RPMI7951 (cell line): ENCODE data around the gene AAK1. TPM values are rescaled to one million over a fixed set of nuclear protein-coding genes. Genes with fewer than 3 reads are reported as not detected.

ENCODE experiments used
- DNase-seq: peaks from one replicate; pipeline ENCODE4 v3.0.0-alpha.2; 2012; ENCODE audit warnings: low read depth
- total RNA-seq: library from RNA; depleted of rRNA; stranded (reverse); fragments of >200 nt; shearing (Covaris generic); gene quantifications from 2 replicates; pipeline ENCODE4 v1.2.3, GENCODE V29; 2014

The AAK1 gene
- total RNA-seq, 1 experiment from 2014 or later: 44.0 TPM

- no peak for DNase-seq
Observed at GRCh38 chr2:69538872-69539548, 104.5 kb downstream of the AAK1 start.

- DNase-seq: no peak
Observed at GRCh38 chr2:69538249-69538648, 105.3 kb downstream of the AAK1 start.

- no peak for DNase-seq
Observed at GRCh38 chr2:69535817-69536241, 107.7 kb downstream of the AAK1 start.

- DNase-seq: no peak
Observed at GRCh38 chr2:69531186-69531585, 112.4 kb downstream of the AAK1 start.

GRCh38 chr2:69529480-69529879, 114.1 kb downstream of the AAK1 start:
- no peak for DNase-seq

GRCh38 chr2:69525261-69525660, 118.3 kb downstream of the AAK1 start:
- no peak for DNase-seq

GRCh38 chr2:69524799-69525198, 118.7 kb downstream of the AAK1 start:
- DNase-seq: no peak

GRCh38 chr2:69521747-69522146, 121.8 kb downstream of the AAK1 start:
- DNase-seq: no peak

- no peak for DNase-seq
Observed at GRCh38 chr2:69518841-69519240, 124.7 kb downstream of the AAK1 start.

- DNase-seq: no peak
Observed at GRCh38 chr2:69517410-69517809, 126.1 kb downstream of the AAK1 start.

GRCh38 chr2:69514819-69515218, 128.7 kb downstream of the AAK1 start:
- DNase-seq: peak; percentile 21

GRCh38 chr2:69514406-69514805, 129.1 kb downstream of the AAK1 start:
- peak; percentile 85 for DNase-seq

- DNase-seq: no peak
Observed at GRCh38 chr2:69512446-69512845, 131.1 kb downstream of the AAK1 start.

- no peak for DNase-seq
Observed at GRCh38 chr2:69510204-69510603, 133.3 kb downstream of the AAK1 start.

- no peak for DNase-seq
Observed at GRCh38 chr2:69509750-69510140, 133.8 kb downstream of the AAK1 start.

- DNase-seq: no peak
Observed at GRCh38 chr2:69509011-69509749, 134.4 kb downstream of the AAK1 start.

GRCh38 chr2:69505710-69506109, 137.8 kb downstream of the AAK1 start:
- no peak for DNase-seq

GRCh38 chr2:69501301-69501700, 142.2 kb downstream of the AAK1 start:
- no peak for DNase-seq

- no peak for DNase-seq
Observed at GRCh38 chr2:69499966-69500365, 143.6 kb downstream of the AAK1 start.

GRCh38 chr2:69499242-69499641, 144.3 kb downstream of the AAK1 start:
- DNase-seq: no peak

GRCh38 chr2:69495861-69496260, 147.7 kb downstream of the AAK1 start:
- no peak for DNase-seq

GRCh38 chr2:69495008-69495407, 148.5 kb downstream of the AAK1 start:
- DNase-seq: no peak

- DNase-seq: no peak
Observed at GRCh38 chr2:69494126-69494525, 149.4 kb downstream of the AAK1 start.
